ENCODE results near the gene SCYGR4.
A peak's percentile ranks its signal among the peaks of the same experiment; 100 is the strongest.
"Not testable (repeated sequence)": the region's sequence is repeated elsewhere in the genome, so short reads cannot be mapped to it uniquely, and the experiment has no call there.

Gene SCYGR4

GRCh38 chr2:227617316-227618230, at the start of gene SCYGR4:
TSS of gene SCYGR4 (plus strand) at chr2:227617498. CDS start at chr2:227617498, 0 bp downstream.
- DNase-seq (ENCODE audit: low read depth, low spot score): no peak

- no peak for DNase-seq (ENCODE audit: low read depth, low spot score)
These were observed 48.5 kb upstream of the SCYGR4 start for GRCh38 chr2:227568852-227569169.

- DNase-seq (ENCODE audit: low read depth, low spot score): no peak
These were observed 46.7 kb upstream of the SCYGR4 start for GRCh38 chr2:227570615-227571014.

GRCh38 chr2:227576110-227576509, 41.2 kb upstream of the SCYGR4 start:
- no peak for DNase-seq (ENCODE audit: low read depth, low spot score)

- DNase-seq (ENCODE audit: low read depth, low spot score): no peak
These were observed 40.5 kb upstream of the SCYGR4 start for GRCh38 chr2:227576812-227577211.

- DNase-seq (ENCODE audit: low read depth, low spot score): no peak
These were observed 39.7 kb upstream of the SCYGR4 start for GRCh38 chr2:227577555-227577954.

GRCh38 chr2:227578642-227579041, 38.7 kb upstream of the SCYGR4 start:
- DNase-seq (ENCODE audit: low read depth, low spot score): no peak

GRCh38 chr2:227579791-227580190, 37.5 kb upstream of the SCYGR4 start:
- no peak for DNase-seq (ENCODE audit: low read depth, low spot score)

GRCh38 chr2:227582369-227582768, 34.9 kb upstream of the SCYGR4 start:
- no peak for DNase-seq (ENCODE audit: low read depth, low spot score)

- no peak for DNase-seq (ENCODE audit: low read depth, low spot score)
These were observed 24.5 kb upstream of the SCYGR4 start for GRCh38 chr2:227592694-227593387.

- no peak for DNase-seq (ENCODE audit: low read depth, low spot score)
These were observed 21.5 kb upstream of the SCYGR4 start for GRCh38 chr2:227595797-227596196.

GRCh38 chr2:227597036-227597435, 20.3 kb upstream of the SCYGR4 start:
- no peak for DNase-seq (ENCODE audit: low read depth, low spot score)

GRCh38 chr2:227597998-227598397, 19.3 kb upstream of the SCYGR4 start:
- peak; percentile 23 for DNase-seq (ENCODE audit: low read depth, low spot score)

GRCh38 chr2:227598835-227599503, 18.3 kb upstream of the SCYGR4 start, which contains the start of gene SCYGR2:
TSS of gene SCYGR2 (plus strand) at chr2:227598893. CDS start at chr2:227598893, 0 bp downstream.
- not testable (repeated sequence) for DNase-seq (ENCODE audit: low read depth, low spot score)

- DNase-seq (ENCODE audit: low read depth, low spot score): no peak
These were observed 14.9 kb upstream of the SCYGR4 start for GRCh38 chr2:227602358-227602757.

GRCh38 chr2:227606476-227606875, 10.8 kb upstream of the SCYGR4 start:
- DNase-seq (ENCODE audit: low read depth, low spot score): no peak

- no peak for DNase-seq (ENCODE audit: low read depth, low spot score)
These were observed 9.4 kb upstream of the SCYGR4 start for GRCh38 chr2:227607941-227608340.

- no peak for DNase-seq (ENCODE audit: low read depth, low spot score)
These were observed 8.5 kb upstream of the SCYGR4 start for GRCh38 chr2:227608561-227609338.

- DNase-seq (ENCODE audit: low read depth, low spot score): no peak
These were observed 7.2 kb upstream of the SCYGR4 start for GRCh38 chr2:227610123-227610522.

- no peak for DNase-seq (ENCODE audit: low read depth, low spot score)
These were observed 4.6 kb upstream of the SCYGR4 start for GRCh38 chr2:227612546-227613271.

GRCh38 chr2:227613272-227613660, 4.0 kb upstream of the SCYGR4 start:
- no peak for DNase-seq (ENCODE audit: low read depth, low spot score)

Data from iPS DF 19.7 (cell line).